Measurements from ENCODE around the gene AKAP1.
"Not testable (repeated sequence)": the region's sequence is repeated elsewhere in the genome, so short reads cannot be mapped to it uniquely, and the experiment has no call there.

The AKAP1 gene

DNA sequence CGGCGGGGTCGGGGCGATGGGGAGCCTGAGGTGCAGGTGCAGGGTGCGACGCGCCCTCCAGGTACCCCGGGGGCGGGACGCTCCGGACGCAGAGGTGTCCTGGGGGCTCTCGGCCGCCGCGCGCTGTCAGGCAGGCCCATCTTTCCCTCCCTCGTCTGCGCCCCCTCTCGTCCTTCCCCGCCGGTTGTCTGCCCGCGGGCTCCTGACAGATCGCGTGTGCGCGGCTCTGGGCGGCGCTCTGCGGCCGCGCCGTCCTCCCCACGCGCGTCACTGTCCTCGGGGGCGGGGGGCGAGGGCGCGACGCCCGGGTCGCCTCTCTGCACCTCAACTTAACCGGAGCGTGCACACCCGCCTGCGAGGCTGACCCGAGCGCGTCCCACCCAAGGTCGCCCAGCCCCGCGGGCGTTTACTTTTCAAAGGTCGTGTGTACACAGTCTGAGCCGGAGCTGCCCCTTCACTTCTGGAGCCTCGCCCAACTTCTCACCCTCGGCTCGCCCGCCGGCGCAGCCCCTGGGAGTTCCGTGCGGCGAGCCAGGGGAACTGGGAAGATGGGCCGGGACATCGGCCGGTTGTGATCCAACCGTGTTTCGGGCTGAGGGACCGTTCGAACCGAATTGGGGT lies 512 bp downstream of the AKAP1 start:
- Mint-ChIP-seq H3K9me3 (no peaks in the 10 kb centered on the region), H3K4me3 (peak overlapping the region; percentile 91), H3K27ac (peak overlapping the region; percentile 85), H3K36me3 (ENCODE audit: low read depth) (peaks cover 7% of the 10 kb centered on the region), H3K27me3 (no peaks in the 10 kb centered on the region), H3K4me1 (ENCODE audit: low read depth) (peaks cover 66% of the 10 kb centered on the region)
- intact Hi-C loops (cut with micrococcal nuclease): loop anchor here (5.0 to 10.0 kb wide), 2 partner anchors 38 to 111 kb away; partner anchors contain the start of gene SCPEP1

DNA sequence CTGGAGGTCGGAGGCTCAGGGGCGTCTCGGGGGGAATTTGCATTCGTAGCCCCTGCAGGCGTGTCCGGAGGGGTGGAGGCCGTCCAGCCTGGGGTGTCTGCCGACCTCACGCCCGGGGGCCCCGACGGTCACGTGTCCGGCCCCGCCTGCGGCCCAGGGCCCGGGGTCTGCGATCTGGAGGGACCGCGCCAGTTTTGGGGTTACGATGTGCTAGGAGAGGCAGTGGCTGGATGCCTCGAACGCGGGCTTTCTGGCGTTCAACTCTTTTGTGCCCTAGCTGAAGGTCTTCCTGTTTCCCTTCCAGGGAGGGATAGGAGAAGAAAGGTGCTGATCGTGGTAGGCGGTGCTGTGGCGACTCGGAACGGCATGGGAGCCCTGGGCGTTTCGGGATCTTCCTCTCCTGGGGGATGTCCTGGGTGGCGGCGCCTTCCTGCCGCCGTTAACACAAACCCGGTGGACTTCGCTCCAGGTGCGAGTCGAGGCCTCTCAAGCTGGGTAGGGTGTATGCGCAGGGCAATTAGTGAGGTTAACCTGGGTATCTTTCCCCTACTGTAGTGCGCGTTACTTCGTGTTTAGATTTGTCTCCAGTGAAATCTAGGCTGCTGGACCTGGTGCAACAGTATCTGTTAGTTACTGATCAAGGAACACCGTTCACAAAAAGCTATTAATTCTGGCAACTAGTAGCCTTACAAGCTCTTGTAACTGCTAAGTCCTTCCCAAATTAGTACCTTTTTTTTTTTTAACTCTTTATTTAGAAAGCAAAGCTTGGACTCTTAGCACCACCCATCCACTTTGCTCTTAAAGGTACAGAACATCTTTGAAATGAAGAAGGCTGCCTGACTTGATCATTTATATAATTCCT lies 1.3 kb downstream of the AKAP1 start:
- H3K27me3 Mint-ChIP-seq: no peaks in the 10 kb centered on the region
- intact Hi-C loops (cut with micrococcal nuclease): loop anchor here (5.0 to 10.0 kb wide), 2 partner anchors 39 to 111 kb away; partner anchors contain the start of gene SCPEP1
- H3K27ac Mint-ChIP-seq: peak overlapping the region; percentile 85
- peaks cover 73% of the 10 kb centered on the region for H3K4me1 Mint-ChIP-seq (ENCODE audit: low read depth)
- H3K36me3 Mint-ChIP-seq (ENCODE audit: low read depth): peaks cover 7% of the 10 kb centered on the region
- H3K4me3 Mint-ChIP-seq: peak overlapping the region; percentile 91
- H3K9me3 Mint-ChIP-seq: no peaks in the 10 kb centered on the region

DNA sequence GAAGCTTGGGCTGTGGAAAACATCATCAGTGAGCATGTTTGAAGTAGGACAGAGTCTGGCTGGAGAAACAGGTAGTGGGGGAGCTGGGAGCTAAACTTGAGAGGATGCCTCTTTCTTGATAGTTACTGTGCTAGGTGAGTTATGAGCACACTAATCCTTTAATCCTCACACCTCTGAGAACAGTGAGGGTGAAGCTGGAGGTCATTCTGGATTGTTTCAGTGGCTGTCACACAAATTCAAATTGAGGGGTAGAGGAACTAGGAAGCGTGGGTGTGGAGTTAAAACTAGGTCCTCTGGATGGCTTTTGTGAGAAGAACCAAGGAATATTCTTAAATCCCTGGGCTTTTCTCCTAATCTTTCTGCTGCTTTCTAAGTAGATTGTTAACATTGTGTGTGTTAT lies 3.3 kb downstream of the AKAP1 start:
- H3K27ac Mint-ChIP-seq: no peak overlapping the region
- no peaks in the 10 kb centered on the region for H3K27me3 Mint-ChIP-seq
- peaks cover 7% of the 10 kb centered on the region for H3K36me3 Mint-ChIP-seq (ENCODE audit: low read depth)
- H3K4me1 Mint-ChIP-seq (ENCODE audit: low read depth): peaks cover 76% of the 10 kb centered on the region
- intact Hi-C loops (cut with micrococcal nuclease): loop anchor here (5.0 to 10.0 kb wide), 2 partner anchors 41 to 113 kb away; partner anchors contain the start of gene SCPEP1
- H3K4me3 Mint-ChIP-seq: no peak overlapping the region
- no peaks in the 10 kb centered on the region for H3K9me3 Mint-ChIP-seq

DNA sequence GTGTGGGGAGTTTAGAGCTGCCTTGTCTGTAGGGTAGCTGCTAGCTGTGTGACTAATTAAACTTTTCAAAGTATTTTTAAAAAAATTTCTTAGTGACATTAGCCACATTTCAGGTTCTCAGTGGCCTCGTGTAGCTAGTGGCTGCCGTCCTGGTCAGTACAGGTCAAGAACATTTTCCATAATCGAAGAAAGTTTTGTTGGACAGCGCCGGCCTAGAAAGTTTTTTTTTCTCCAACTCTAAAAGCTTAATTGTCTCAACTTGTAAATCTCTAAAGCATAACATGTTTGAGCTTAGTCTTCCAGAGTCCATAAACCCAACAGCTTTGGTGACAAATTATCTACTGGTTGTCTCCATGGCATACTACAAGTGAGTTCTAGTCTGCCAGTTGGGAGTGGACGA lies 4.3 kb downstream of the AKAP1 start:
- Mint-ChIP-seq H3K9me3 (no peaks in the 10 kb centered on the region), H3K4me1 (ENCODE audit: low read depth) (peaks cover 75% of the 10 kb centered on the region), H3K27me3 (no peaks in the 10 kb centered on the region), H3K4me3 (no peak overlapping the region), H3K27ac (no peak overlapping the region), H3K36me3 (ENCODE audit: low read depth) (peaks cover 7% of the 10 kb centered on the region)
- intact Hi-C loops (cut with micrococcal nuclease): loop anchor here (5.0 to 10.0 kb wide), 2 partner anchors 42 to 115 kb away; partner anchors contain the start of gene SCPEP1

DNA sequence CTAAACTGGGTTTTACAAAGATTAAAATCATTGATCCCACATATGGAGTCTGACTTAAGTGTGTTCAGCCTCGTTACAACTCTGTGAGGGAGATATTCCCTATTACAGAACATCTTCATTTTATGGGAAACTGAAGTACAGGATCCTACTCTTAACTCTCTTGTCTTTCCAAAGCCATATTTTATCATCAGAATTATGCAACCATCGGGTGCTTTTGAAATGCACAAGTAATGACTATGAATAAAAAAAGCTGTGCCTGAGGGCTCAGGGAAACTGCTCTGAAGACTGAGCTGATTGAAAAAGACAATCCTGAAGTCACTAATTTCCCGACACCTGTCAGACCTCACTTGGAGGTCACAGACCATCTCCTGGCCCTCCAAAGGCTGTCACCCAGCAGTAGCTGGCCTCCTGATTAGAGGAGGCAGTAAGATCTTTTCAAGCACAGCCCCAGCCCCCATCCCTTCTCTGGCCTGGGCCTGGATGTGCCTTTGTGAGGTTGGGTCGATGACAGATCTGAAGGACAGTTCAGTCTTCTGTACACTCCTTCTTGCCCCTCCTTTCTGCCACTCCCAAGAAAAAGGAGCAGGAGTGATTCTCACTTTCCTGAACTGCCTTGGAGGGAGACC lies 5.6 kb downstream of the AKAP1 start:
- Mint-ChIP-seq H3K4me3 (no peak overlapping the region), H3K27ac (no peak overlapping the region), H3K27me3 (no peaks in the 10 kb centered on the region), H3K36me3 (ENCODE audit: low read depth) (peaks cover 5% of the 10 kb centered on the region), H3K4me1 (ENCODE audit: low read depth) (peaks cover 79% of the 10 kb centered on the region), H3K9me3 (no peaks in the 10 kb centered on the region)
- intact Hi-C loops (cut with micrococcal nuclease): no loop called here

DNA sequence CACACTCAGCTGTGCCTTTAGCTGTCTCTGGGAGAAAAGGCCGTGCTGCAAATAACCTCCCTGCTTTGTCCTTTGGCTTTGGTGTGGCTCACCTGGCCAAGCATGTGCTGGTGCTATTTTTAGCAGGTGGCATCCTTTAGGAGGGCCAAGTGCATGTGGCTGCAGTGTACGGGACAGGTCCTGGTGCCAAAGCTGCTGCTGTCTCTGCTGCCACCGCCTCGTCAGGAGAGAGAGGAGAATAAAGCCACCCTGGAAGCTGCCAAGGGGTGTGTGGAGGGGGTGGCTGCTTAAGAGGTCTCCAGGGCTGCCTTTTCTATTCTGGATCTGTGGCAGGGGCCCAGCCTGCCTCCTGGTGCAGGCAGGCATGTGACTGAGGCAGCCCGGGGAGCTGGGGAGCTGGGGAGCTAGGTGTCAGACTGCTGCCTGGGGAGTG lies 6.2 kb downstream of the AKAP1 start:
- H3K36me3 Mint-ChIP-seq (ENCODE audit: low read depth): peaks cover under 1% of the 10 kb centered on the region
- no peaks in the 10 kb centered on the region for H3K9me3 Mint-ChIP-seq
- H3K4me3 Mint-ChIP-seq: no peak overlapping the region
- H3K27me3 Mint-ChIP-seq: no peaks in the 10 kb centered on the region
- intact Hi-C loops (cut with micrococcal nuclease): no loop called here
- peak overlapping the region; percentile 42 for H3K27ac Mint-ChIP-seq
- peaks cover 74% of the 10 kb centered on the region for H3K4me1 Mint-ChIP-seq (ENCODE audit: low read depth)

DNA sequence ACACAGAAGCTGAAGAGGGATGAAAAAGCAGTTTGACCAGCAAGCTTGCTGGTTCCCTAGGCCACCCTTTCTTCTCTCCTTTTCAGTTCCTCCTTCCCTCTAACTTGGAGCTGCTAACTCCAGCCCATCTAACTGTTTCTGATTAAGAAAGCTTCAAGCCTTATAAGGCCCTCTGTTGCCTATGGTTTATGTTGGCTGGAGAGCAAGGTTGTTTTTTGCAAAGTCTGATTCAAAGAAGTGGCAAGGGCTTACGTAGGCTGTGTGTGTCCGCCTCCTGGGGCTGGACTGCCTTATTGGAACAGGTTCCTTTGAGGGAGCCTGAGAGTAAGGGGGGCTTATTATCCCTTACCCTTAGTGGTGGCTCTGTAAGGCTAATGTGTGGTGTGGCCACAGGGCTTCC lies 7.1 kb downstream of the AKAP1 start:
- no peak overlapping the region for H3K4me3 Mint-ChIP-seq

DNA sequence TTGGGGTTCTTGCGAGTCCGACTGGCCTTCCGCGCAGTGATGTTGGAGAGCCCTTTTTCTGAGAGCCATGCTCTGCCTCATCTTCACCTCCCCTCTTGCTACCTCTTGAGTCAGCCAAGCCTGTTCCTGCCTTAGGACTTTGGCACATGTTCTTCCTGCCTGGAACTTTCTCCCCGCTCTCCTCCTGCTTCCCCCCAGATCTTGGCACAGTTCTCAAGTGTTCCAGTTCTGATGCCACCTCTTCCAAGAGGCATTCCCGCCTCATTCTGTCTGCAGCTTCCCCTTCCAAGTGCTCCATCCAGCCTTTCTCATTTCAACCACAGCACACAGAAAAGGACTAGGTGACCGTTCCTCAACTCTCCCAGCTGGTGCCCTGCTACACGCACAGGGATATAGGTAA lies 7.7 kb downstream of the AKAP1 start:
- Mint-ChIP-seq H3K9me3 (no peaks in the 10 kb centered on the region), H3K27me3 (no peaks in the 10 kb centered on the region), H3K36me3 (ENCODE audit: low read depth) (no peaks in the 10 kb centered on the region), H3K27ac (peak overlapping the region; percentile 10), H3K4me1 (ENCODE audit: low read depth) (peaks cover 61% of the 10 kb centered on the region), H3K4me3 (no peak overlapping the region)
- intact Hi-C loops (cut with micrococcal nuclease): no loop called here

More for the DNA sequence above, 7.1 kb downstream of the AKAP1 start:
- H3K27ac Mint-ChIP-seq: peak overlapping the region; percentile 42
- no peaks in the 10 kb centered on the region for H3K36me3 Mint-ChIP-seq (ENCODE audit: low read depth)
- H3K4me1 Mint-ChIP-seq (ENCODE audit: low read depth): peaks cover 67% of the 10 kb centered on the region
- no peaks in the 10 kb centered on the region for H3K9me3 Mint-ChIP-seq
- intact Hi-C loops (cut with micrococcal nuclease): no loop called here
- no peaks in the 10 kb centered on the region for H3K27me3 Mint-ChIP-seq

DNA sequence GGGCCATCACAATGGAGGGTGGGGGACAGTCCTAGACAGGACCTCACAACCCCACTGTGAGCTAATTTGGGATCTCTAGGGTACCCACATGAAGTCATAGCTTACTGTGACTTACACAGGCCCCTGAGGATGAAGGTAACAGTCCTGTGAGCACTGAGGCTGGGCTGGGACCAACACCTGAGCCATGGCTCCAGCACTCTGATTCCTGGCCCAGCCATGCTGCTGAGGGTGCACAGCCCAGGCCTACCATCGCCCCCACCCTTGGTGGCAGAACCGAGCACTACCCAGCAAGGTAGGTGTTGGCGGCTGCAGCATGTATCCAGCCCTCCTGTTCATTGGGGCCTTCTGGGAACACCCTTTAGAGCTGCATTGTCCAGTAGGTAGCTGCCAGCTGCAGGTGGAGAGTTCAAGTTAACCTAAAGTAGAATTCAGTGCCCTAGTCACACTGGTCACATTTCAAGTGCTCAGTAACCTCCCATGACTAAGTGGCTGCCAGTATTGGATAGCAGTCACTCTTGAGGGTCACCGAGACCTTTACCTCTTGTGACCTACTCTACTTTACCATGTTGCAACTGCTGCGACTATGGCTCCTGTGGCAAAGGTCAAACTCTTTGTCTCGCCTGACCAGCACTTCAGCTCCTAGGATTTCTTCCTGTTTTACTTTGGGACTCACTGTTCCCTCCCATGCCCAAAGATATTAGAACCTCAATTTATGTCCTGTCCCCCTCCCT lies 11.6 kb downstream of the AKAP1 start:
- Mint-ChIP-seq H3K36me3 (ENCODE audit: low read depth) (peaks cover 6% of the 10 kb centered on the region), H3K4me3 (no peak overlapping the region), H3K4me1 (ENCODE audit: low read depth) (peaks cover 36% of the 10 kb centered on the region), H3K9me3 (no peaks in the 10 kb centered on the region), H3K27ac (no peak overlapping the region), H3K27me3 (no peaks in the 10 kb centered on the region)
- intact Hi-C loops (cut with micrococcal nuclease): no loop called here

DNA sequence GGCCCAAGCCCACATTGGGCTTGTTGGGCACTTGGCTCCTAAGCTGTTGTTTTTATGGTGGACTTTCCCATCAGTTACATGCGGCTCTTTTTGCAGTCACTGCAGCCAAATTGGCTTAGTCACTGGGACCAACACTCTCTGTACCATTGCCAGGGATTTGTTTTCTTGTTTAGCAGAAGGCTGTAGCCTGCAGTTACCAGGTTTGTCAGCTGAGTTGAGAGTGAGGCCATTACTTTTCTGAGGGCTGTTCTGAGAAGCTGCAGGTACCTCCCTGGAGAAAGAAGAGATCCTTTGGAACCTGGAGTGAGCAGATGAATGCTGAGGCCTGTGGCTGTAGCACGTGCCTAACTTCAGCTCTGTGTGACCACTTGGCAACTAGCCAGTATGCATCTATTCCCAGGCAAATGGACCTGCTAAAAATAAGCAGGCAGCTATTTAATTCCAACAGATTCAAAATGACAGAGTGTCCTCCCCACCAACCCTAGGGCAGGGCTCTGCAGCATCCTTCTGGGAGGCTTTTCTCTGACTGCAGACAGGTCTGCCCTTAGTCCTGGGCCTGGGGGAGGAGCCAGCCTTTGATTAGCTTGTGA lies 12.9 kb downstream of the AKAP1 start:
- H3K27ac Mint-ChIP-seq: no peak overlapping the region
- no peaks in the 10 kb centered on the region for H3K27me3 Mint-ChIP-seq
- H3K9me3 Mint-ChIP-seq: no peaks in the 10 kb centered on the region
- intact Hi-C loops (cut with micrococcal nuclease): no loop called here
- peaks cover 6% of the 10 kb centered on the region for H3K36me3 Mint-ChIP-seq (ENCODE audit: low read depth)
- H3K4me1 Mint-ChIP-seq (ENCODE audit: low read depth): peaks cover 30% of the 10 kb centered on the region
- H3K4me3 Mint-ChIP-seq: no peak overlapping the region

DNA sequence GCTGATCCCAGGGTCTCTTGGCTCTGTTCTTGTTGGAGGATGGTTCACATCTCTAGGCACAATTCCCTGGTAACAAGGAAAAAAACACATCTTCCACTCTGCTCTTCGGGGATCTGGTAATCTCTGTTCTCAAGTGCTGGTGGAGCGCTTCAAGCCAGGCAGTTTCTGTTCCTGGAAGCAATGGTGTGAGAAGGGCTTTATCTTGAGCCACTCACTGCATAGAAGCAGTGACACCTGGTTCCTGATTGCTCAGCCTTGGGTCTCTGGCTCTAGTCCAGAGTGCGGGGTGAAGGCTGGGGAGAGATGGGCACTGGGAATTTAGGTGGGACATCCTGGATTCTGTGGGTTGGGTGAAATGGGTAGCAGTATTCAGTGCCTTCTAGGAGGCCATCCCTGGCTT lies 14.1 kb downstream of the AKAP1 start:
- intact Hi-C loops (cut with micrococcal nuclease): no loop called here
- H3K27me3 Mint-ChIP-seq: no peaks in the 10 kb centered on the region
- no peak overlapping the region for H3K4me3 Mint-ChIP-seq
- H3K9me3 Mint-ChIP-seq: no peaks in the 10 kb centered on the region
- H3K36me3 Mint-ChIP-seq (ENCODE audit: low read depth): peaks cover 6% of the 10 kb centered on the region
- no peak overlapping the region for H3K27ac Mint-ChIP-seq
- peaks cover 21% of the 10 kb centered on the region for H3K4me1 Mint-ChIP-seq (ENCODE audit: low read depth)

DNA sequence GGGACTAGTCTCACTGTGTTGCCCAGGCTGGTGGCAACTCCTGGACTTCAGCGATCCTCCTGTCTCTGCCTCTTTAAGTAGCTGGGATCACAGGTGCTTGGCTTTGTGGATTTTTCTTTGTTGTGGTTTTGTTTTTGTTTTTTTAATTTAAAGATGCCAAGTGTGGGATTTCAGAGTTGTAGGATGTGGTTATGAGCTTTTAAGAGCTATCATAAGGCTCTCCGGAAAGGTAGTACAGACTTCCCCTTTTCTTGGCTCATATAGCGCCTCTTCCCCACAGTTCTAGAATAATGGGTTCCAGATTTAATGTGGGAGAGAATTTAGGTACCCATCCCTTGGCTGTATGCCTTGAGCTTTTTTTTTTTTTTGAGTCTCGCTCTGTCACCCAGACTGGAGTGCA lies 17.1 kb downstream of the AKAP1 start:
- H3K27ac Mint-ChIP-seq: no peak overlapping the region

DNA sequence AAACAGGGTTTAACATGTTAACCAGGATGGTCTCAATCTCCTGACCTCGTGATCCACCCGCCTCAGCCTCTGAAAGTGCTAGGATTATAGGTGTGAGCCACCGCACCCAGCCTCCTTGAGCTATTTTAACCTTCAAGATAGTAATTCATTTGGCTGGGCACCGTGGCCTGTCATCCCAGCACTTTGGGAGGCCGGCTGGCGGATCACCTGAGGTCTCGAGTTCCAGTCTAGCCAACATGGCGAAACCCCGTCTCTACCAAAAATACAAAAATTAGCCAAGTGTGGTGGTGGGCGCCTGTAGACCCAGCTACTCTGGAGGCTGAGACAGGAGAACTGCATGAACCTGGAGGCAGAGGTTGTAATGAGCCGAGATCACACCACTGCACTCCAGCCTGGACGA lies 17.6 kb downstream of the AKAP1 start:
- H3K4me3 Mint-ChIP-seq; H3K27me3 Mint-ChIP-seq; H3K27ac Mint-ChIP-seq; H3K9me3 Mint-ChIP-seq; intact Hi-C loops (cut with micrococcal nuclease): not testable (repeated sequence)
- H3K36me3 Mint-ChIP-seq (ENCODE audit: low read depth): peaks cover 29% of the 10 kb centered on the region
- H3K4me1 Mint-ChIP-seq (ENCODE audit: low read depth): peaks cover 16% of the 10 kb centered on the region

More for the DNA sequence above, 17.1 kb downstream of the AKAP1 start:
- Mint-ChIP-seq H3K36me3 (ENCODE audit: low read depth) (peaks cover 27% of the 10 kb centered on the region), H3K4me3 (no peak overlapping the region), H3K27me3 (no peaks in the 10 kb centered on the region), H3K9me3 (no peaks in the 10 kb centered on the region), H3K4me1 (ENCODE audit: low read depth) (peaks cover 16% of the 10 kb centered on the region)
- intact Hi-C loops (cut with micrococcal nuclease): no loop called here
